Kidney epithelial cell (primary cell): ENCODE data around the gene BCAS3. TPM values are rescaled to one million over a fixed set of nuclear protein-coding genes. Genes with fewer than 3 reads are reported as not detected.

Experiments
- DNase-seq: peaks from one replicate; pipeline ENCODE4 v3.0.0-alpha.2; 2010; ENCODE audit warnings: low read depth
- H3K27me3 ChIP-seq: 2 replicates; pipeline ENCODE4 v1.6.0; 2011; ENCODE audit warnings: low read length; ENCODE audit not compliant: control insufficient read depth, insufficient read depth
- H3K36me3 ChIP-seq: 2 replicates; pipeline ENCODE4 v1.5.1; 2011; ENCODE audit warnings: low read length; ENCODE audit not compliant: control insufficient read depth, insufficient read depth
- H3K4me3 ChIP-seq: 2 replicates; pipeline ENCODE4 v1.5.1; 2011; ENCODE audit warnings: low read depth, mild to moderate bottlenecking, control low read depth, low read length
- total RNA-seq: library from RNA; depleted of rRNA; stranded (reverse); fragments of >200 nt; gene quantifications from 2 replicates; pipeline ENCODE4 v1.2.3, GENCODE V29; 2015
- TF ChIP-seq, protein P1 (sequence below): IDR thresholded peaks from 2 replicates; pipeline ENCODE4 v1.5.1; 2011; ENCODE audit warnings: mild to moderate bottlenecking, moderate library complexity, low read length, control low read depth, inconsistent platforms; ENCODE audit not compliant: insufficient read depth, poor library complexity, severe bottlenecking

Gene BCAS3
- total RNA-seq, 1 donor from 2014 or later, result 26.7 TPM

DNA sequence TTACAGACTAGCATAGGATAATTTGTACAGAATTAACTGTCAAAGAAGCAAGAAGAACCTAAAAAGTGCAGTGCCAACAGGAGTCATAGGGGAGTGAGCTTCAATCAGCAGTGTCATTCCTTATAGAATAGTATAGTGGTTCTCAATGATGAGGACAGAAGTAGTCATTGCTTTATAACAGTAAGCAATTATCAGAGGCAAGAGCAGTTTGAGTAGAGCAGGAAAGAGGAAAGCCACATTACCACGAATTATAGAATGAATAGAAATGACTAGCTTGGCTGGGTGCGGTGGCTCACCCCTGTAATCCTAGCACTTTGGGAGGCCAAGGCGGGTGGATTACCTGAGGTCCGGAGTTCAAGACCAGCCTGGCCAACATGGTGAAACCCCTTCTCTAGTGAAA lies 512.3 kb downstream of the BCAS3 start:
- TF ChIP-seq, protein P1, sequence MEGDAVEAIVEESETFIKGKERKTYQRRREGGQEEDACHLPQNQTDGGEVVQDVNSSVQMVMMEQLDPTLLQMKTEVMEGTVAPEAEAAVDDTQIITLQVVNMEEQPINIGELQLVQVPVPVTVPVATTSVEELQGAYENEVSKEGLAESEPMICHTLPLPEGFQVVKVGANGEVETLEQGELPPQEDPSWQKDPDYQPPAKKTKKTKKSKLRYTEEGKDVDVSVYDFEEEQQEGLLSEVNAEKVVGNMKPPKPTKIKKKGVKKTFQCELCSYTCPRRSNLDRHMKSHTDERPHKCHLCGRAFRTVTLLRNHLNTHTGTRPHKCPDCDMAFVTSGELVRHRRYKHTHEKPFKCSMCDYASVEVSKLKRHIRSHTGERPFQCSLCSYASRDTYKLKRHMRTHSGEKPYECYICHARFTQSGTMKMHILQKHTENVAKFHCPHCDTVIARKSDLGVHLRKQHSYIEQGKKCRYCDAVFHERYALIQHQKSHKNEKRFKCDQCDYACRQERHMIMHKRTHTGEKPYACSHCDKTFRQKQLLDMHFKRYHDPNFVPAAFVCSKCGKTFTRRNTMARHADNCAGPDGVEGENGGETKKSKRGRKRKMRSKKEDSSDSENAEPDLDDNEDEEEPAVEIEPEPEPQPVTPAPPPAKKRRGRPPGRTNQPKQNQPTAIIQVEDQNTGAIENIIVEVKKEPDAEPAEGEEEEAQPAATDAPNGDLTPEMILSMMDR, result no peak
- Histone ChIP-seq H3K4me3 (no peak overlapping the region), H3K36me3 (no peaks in the 10 kb centered on the region), H3K27me3 (no peaks in the 10 kb centered on the region)
- no peak for DNase-seq

DNA sequence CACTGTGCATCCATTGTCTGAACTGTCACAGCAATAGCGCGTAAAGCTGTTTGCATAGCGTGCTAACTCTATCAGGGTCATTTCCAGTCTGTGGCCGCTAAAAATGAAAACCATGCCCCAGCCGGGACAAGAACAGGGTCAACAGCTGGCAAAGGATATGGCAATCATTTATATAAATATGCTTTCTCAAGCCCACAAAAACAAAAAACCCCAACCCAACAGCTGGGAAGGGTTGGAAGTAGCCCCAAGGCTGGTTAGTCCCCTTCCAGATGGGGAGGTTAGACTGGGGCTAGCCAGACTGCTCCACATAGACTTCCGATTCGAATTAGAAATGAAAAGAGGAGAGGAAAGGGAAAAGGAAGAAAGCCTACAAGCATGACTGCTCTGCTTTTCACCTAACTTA lies 518.7 kb downstream of the BCAS3 start:
- Histone ChIP-seq H3K4me3 (no peak overlapping the region), H3K36me3 (no peaks in the 10 kb centered on the region), H3K27me3 (no peaks in the 10 kb centered on the region)
- TF ChIP-seq, protein P1, result no peak
- DNase-seq, result no peak

DNA sequence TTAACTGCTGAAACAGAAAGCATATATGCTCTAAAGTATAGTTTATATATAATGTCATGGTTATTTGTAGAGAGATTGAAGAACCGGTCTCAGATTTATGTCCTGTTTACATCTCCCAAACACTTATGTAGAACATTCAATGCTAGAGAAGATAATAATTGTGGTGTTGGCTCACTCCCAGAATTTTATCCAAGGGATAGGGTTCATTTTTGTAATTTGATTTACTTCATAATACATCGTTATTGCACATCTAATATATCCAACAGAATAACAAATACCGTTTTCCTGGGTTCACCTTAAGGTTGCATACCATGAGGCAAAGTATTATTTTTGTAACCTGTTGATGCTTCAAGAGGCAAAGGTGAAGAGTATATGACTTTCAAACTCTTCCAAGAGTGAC lies 519.1 kb downstream of the BCAS3 start:
- TF ChIP-seq, protein P1, result no peak
- DNase-seq, result no peak
- H3K4me3 ChIP-seq, result no peak overlapping the region

DNA sequence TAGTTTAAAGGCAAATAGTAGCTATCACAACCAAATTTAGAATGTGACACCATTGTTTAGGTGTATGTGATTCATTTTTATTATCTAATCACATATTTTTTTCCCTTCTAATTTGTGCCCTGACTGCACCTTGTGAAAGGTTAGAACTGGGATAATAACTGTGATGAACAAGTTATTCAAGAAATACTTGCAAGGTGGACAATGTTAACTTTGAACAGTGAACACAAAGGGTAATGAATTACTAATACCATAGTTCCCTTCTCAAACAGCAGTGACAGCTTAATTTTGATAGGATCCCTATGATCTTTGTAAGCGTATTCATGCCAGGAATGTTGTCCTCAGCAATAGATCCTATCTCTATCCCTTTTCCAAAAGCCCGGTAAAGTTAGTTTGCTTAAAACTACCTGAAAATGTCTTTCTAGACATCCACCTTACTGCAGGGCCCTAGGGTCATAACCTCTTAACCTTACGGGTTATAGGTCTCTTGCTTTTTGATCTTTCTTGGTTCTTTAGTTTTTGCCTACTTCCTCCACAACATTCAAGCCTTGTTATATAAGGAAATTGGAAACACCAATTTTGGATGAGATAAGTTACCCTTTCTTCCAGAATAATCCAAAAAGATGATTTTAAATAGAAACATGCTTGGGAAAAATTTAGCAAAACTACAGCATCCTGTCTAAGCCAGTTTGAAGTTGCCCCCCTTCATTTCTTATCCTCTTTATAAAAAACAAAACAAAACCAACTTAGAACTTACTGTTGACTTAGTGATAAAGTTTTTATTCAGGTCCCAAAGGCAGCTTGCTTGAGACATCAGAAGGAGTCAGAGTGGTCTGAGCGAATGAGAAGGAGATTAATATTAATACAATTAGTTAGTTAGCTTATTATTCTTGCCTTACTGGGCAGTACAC lies 522.0 kb downstream of the BCAS3 start:
- TF ChIP-seq, protein P1, result no peak
- DNase-seq, result no peak

More for the DNA sequence above, 519.1 kb downstream of the BCAS3 start:
- H3K36me3 ChIP-seq, result no peaks in the 10 kb centered on the region
- H3K27me3 ChIP-seq, result no peaks in the 10 kb centered on the region

DNA sequence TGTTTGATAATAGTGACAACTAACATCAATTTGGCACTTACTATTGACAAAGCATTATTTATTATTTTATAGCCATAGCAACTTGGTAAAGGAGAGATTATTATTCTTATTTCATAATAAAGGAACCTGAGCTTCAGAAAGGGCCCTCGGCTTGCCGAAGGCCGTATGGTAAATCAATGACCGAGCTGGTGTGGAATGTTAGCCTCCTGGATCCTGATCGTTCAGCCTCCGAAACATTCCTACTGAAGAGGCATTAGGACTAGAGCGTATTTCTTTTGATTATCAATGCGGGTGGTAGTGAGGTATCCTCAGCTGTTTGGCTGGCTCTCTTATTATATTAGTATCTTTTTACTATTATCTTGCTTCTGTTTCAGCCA lies 522.7 kb downstream of the BCAS3 start:
- no peak for DNase-seq
- Histone ChIP-seq H3K27me3 (no peaks in the 10 kb centered on the region), H3K4me3 (no peak overlapping the region), H3K36me3 (no peaks in the 10 kb centered on the region)
- TF ChIP-seq, protein P1, result no peak

More for the DNA sequence above, 522.0 kb downstream of the BCAS3 start:
- Histone ChIP-seq H3K4me3 (no peak overlapping the region), H3K27me3 (no peaks in the 10 kb centered on the region), H3K36me3 (no peaks in the 10 kb centered on the region)

DNA sequence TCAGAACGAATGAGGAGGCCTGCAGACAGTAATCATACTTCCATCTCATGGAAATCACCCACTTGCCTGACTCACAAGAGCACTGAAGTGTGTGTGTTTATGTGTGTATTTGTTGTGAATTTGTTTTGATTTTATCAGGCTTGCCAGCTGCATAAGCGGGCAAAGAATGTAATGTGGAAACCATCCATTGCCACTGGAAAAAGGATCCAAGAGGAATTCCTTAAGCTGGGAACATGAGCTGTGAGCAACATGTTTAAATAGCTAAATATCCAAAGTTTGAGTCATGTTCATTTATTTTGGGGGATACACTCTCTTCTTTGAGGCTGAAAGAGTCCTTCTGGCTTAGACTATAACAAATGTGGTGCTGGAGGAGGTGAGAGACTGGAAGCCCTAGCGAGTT lies 523.6 kb downstream of the BCAS3 start:
- Histone ChIP-seq H3K4me3 (no peak overlapping the region), H3K36me3 (no peaks in the 10 kb centered on the region), H3K27me3 (no peaks in the 10 kb centered on the region)
- DNase-seq, result peak; percentile 88
- TF ChIP-seq, protein P1, result no peak
